Measurements from ENCODE around the gene SYTL1.

DNA sequence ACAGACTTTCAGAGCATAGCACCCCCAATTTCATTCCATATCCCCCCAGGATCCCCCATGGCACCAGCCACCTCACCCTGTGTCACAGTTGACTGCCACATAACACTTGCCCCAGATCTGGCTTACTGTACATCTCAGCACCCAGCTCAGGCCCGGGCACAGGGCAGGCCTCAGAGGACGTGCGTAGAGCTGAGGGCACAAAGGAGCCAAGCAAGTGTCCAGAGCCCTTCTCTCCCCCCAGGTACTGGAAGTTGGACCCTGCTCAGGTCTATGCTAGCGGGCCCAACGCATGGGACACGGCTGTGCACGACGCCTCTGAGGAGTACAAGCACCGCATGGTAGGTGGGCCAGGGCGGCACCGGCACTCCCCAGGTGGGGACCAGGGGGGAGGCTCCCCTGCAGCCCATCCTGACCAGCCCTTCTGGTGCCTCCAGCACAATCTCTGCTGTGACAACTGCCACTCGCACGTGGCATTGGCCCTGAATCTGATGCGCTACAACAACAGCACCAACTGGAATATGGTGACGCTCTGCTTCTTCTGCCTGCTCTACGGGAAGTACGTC, 8.0 kb upstream of the SYTL1 start:
- TF ChIP-seq TEAD4 (IDR thresholded peaks at IDR 0.05) (no peak), YY1 (IDR thresholded peaks at IDR 0.05; ENCODE audit: low read depth) (no peak), RAD21 (IDR thresholded peaks at IDR 0.05; ENCODE audit: low read depth) (no peak), EP300 (IDR thresholded peaks at IDR 0.05; ENCODE audit: borderline replicate concordance) (no peak), TAF1 (IDR thresholded peaks at IDR 0.05; ENCODE audit: low read depth) (no peak), TCF12 (IDR thresholded peaks at IDR 0.05; ENCODE audit: low read depth) (no peak), CREB1 (IDR thresholded peaks at IDR 0.05; ENCODE audit: low read depth) (no peak), EGR1 (IDR thresholded peaks at IDR 0.05) (no peak), NFIC (IDR thresholded peaks at IDR 0.05) (no peak), FOXM1 (IDR thresholded peaks at IDR 0.05; ENCODE audit: borderline replicate concordance, low read depth) (no peak), CEBPB (IDR thresholded peaks at IDR 0.05) (no peak)
- TF ChIP-seq, protein P1, sequence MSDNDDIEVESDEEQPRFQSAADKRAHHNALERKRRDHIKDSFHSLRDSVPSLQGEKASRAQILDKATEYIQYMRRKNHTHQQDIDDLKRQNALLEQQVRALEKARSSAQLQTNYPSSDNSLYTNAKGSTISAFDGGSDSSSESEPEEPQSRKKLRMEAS (IDR thresholded peaks at IDR 0.05): no peak
- TF ChIP-seq, protein P2, sequence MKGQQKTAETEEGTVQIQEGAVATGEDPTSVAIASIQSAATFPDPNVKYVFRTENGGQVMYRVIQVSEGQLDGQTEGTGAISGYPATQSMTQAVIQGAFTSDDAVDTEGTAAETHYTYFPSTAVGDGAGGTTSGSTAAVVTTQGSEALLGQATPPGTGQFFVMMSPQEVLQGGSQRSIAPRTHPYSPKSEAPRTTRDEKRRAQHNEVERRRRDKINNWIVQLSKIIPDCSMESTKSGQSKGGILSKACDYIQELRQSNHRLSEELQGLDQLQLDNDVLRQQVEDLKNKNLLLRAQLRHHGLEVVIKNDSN (IDR thresholded peaks at IDR 0.05): no peak
- TF ChIP-seq, protein P3, sequence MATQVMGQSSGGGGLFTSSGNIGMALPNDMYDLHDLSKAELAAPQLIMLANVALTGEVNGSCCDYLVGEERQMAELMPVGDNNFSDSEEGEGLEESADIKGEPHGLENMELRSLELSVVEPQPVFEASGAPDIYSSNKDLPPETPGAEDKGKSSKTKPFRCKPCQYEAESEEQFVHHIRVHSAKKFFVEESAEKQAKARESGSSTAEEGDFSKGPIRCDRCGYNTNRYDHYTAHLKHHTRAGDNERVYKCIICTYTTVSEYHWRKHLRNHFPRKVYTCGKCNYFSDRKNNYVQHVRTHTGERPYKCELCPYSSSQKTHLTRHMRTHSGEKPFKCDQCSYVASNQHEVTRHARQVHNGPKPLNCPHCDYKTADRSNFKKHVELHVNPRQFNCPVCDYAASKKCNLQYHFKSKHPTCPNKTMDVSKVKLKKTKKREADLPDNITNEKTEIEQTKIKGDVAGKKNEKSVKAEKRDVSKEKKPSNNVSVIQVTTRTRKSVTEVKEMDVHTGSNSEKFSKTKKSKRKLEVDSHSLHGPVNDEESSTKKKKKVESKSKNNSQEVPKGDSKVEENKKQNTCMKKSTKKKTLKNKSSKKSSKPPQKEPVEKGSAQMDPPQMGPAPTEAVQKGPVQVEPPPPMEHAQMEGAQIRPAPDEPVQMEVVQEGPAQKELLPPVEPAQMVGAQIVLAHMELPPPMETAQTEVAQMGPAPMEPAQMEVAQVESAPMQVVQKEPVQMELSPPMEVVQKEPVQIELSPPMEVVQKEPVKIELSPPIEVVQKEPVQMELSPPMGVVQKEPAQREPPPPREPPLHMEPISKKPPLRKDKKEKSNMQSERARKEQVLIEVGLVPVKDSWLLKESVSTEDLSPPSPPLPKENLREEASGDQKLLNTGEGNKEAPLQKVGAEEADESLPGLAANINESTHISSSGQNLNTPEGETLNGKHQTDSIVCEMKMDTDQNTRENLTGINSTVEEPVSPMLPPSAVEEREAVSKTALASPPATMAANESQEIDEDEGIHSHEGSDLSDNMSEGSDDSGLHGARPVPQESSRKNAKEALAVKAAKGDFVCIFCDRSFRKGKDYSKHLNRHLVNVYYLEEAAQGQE (IDR thresholded peaks at IDR 0.05; ENCODE audit: low read depth): no peak
